Natural killer cell treated with Interleukin-12 subunit alpha and Interleukin-12 subunit beta and Interleukin-15 and Interleukin-18, amount 100 ng/mL, for 72 hours (primary cell): Measurements from ENCODE around the gene OR52B4. TPM values are rescaled to one million over a fixed set of nuclear protein-coding genes. Genes with fewer than 3 reads are reported as not detected.
"Not testable (repeated sequence)": the region's sequence is repeated elsewhere in the genome, so short reads cannot be mapped to it uniquely, and the experiment has no call there.

Source experiments
- ATAC-seq, 2 donors: fragments of 150-1000 bp; cut with Tn5 transposase in 1 of 2; sonication (Bioruptor Pico), chemical (Tn5 transposase) in 1 of 2; 2 replicates each; pipeline ENCODE4 v1.10.0; 2021
- DNase-seq: peaks from one replicate; pipeline ENCODE4 v3.0.0; 2022; ENCODE audit warnings: low spot score
- H3K27ac Mint-ChIP-seq, 2 donors: 1 replicate in 1 of 2; 2 replicates in 1 of 2; pipeline ENCODE4 v1.8.0; 2022; ENCODE audit warnings: mixed read lengths in 2 of 2, mild to moderate bottlenecking in 1 of 2, moderate library complexity in 1 of 2
- H3K27me3 Mint-ChIP-seq, 2 donors: 1 replicate in 1 of 2; 2 replicates in 1 of 2; pipeline ENCODE4 v1.8.0; 2022; ENCODE audit warnings: mixed read lengths in 2 of 2
- H3K36me3 Mint-ChIP-seq: one replicate; pipeline ENCODE4 v1.8.0; 2022; ENCODE audit warnings: mixed read lengths
- H3K4me1 Mint-ChIP-seq, 2 donors: 1 replicate in 1 of 2; 2 replicates in 1 of 2; pipeline ENCODE4 v1.8.0; 2022; ENCODE audit warnings: low read depth in 2 of 2, mixed read lengths in 2 of 2, mild to moderate bottlenecking in 1 of 2
- H3K4me3 Mint-ChIP-seq: one replicate; pipeline ENCODE4 v1.8.0; 2022; ENCODE audit warnings: mixed read lengths
- H3K9me3 Mint-ChIP-seq: 2 replicates; pipeline ENCODE4 v1.8.0; 2022; ENCODE audit warnings: mixed read lengths
- total RNA-seq, 2 donors: library from RNA; stranded (reverse); gene quantifications; one replicate each; pipeline ENCODE4 v1.2.3, GENCODE V29; 2022

Gene OR52B4
- total RNA-seq, 2 donors from 2014 or later: not detected

DNA sequence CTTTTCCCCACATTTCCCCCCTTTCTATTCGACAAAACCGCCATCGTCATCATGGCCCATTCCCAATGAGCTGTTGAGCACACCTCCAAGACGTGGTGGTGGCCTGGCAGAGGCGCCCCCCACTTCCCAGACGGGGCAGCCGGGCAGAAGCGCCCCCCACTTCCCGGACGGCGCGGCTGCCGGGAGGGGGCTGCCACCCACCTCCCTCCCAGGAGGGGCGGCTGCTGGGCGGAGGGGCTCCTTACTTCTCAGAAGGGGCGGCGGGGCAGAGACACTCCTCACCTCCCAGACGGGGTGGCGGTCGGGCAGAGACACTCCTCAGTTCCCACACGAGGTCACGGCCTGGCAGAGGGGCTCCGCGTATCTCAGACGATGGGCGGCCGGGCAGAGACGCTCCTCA lies 33.8 kb downstream of the OR52B4 start:
- not testable (repeated sequence) for H3K36me3 Mint-ChIP-seq, H3K4me1 Mint-ChIP-seq, DNase-seq, H3K4me3 Mint-ChIP-seq, H3K9me3 Mint-ChIP-seq, H3K27ac Mint-ChIP-seq, ATAC-seq
- peaks cover 12 to 13% of the 10 kb centered on the region in 2 donors for H3K27me3 Mint-ChIP-seq

Other genes with a start within 250 kb of the OR52B4 start
- gene TRIM21, start 25.3 kb upstream of the OR52B4 start, total RNA-seq: 10 to 100 TPM; 27.3 to 41.3 TPM
- not detected for gene OR52K2, start 80.9 kb upstream of the OR52B4 start, total RNA-seq
- gene OR52K1, start 114.3 kb upstream of the OR52B4 start, total RNA-seq: not detected
- not detected for gene OR52M1, start 176.8 kb upstream of the OR52B4 start, total RNA-seq
- gene OR52I2, start 213.4 kb upstream of the OR52B4 start, total RNA-seq: not detected
- gene OR52I1, start 225.7 kb upstream of the OR52B4 start, total RNA-seq: not detected
- 10 to 100 TPM; 12.6 to 15.3 TPM for gene TRIM68, start 239.8 kb upstream of the OR52B4 start, total RNA-seq